GM19468 (cell line): ENCODE measurements around the gene DGAT2.

ENCODE experiments used
- ATAC-seq: cut with Tn5 transposase; IDR thresholded peaks from one replicate; pipeline ENCODE4 v1.9.1; 2021; ENCODE audit warnings: mild to moderate bottlenecking, moderate library complexity, moderate number of reproducible peaks; ENCODE audit not compliant: unreplicated experiment; ENCODE audit errors: extremely low read depth

DGAT2 gene

DNA sequence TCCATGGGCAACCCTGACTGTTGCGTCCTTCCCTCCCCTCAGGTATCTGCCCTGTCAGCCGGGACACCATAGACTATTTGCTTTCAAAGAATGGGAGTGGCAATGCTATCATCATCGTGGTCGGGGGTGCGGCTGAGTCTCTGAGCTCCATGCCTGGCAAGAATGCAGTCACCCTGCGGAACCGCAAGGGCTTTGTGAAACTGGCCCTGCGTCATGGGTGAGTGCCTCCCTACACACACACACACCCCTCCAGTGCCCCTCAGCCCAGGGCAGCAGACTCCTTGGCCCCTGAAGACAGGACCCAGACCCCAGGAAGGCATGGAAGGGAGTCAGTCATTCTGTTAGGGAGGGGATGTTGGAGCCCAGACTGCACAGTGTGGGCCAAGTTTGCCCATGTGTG lies 28.5 kb downstream of the DGAT2 start:
- ATAC-seq, result no peak

GRCh38 chr11:75797792-75798191 lies 29.2 kb downstream of the DGAT2 start:
- no peak for ATAC-seq

DNA sequence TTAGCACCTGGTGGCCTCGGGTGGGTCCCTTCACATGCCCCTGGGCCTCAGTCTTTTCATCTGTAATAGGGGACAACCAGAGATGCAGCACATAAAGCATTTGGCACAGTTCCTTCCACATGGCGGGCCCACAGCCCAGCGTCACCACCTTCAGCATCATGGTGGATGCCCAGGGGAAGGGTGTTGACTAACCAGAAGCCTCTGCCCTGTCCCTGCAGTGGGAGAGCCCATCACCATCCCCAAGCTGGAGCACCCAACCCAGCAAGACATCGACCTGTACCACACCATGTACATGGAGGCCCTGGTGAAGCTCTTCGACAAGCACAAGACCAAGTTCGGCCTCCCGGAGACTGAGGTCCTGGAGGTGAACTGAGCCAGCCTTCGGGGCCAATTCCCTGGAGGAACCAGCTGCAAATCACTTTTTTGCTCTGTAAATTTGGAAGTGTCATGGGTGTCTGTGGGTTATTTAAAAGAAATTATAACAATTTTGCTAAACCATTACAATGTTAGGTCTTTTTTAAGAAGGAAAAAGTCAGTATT lies 31.6 kb downstream of the DGAT2 start:
- ATAC-seq, result no peak

DNA sequence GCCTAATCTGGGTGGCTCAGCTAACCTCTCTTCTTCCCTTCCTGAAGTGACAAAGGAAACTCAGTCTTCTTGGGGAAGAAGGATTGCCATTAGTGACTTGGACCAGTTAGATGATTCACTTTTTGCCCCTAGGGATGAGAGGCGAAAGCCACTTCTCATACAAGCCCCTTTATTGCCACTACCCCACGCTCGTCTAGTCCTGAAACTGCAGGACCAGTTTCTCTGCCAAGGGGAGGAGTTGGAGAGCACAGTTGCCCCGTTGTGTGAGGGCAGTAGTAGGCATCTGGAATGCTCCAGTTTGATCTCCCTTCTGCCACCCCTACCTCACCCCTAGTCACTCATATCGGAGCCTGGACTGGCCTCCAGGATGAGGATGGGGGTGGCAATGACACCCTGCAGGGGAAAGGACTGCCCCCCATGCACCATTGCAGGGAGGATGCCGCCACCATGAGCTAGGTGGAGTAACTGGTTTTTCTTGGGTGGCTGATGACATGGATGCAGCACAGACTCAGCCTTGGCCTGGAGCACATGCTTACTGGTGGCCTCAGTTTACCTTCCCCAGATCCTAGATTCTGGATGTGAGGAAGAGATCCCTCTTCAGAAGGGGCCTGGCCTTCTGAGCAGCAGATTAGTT lies 32.3 kb downstream of the DGAT2 start:
- ATAC-seq, result no peak

DNA sequence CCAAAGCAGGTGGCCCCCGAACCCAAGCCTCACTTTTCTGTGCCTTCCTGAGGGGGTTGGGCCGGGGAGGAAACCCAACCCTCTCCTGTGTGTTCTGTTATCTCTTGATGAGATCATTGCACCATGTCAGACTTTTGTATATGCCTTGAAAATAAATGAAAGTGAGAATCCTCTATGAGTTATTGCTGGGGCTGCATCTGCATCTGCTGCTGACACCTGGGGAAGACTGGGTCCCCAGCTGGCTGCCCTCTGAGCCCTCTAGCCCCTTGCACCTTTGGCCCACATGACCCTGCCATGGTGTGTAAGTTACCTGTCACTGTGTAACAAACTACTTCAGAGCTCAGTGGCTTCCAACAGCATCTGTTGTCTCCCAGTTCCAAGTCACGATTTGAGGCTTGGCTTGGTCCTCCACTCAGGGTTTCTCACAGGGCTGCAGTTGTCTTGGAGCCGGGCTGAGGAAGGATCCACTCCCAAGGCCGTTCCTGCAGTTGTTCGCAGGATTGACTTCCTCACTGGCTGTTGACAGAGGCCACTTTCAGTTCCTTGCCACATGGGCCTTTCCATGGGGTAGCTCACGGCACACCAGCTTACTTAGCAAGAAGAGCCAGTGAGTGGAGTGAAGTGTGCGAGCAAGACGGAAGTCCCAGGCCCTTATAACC lies 32.9 kb downstream of the DGAT2 start:
- no peak for ATAC-seq

DNA sequence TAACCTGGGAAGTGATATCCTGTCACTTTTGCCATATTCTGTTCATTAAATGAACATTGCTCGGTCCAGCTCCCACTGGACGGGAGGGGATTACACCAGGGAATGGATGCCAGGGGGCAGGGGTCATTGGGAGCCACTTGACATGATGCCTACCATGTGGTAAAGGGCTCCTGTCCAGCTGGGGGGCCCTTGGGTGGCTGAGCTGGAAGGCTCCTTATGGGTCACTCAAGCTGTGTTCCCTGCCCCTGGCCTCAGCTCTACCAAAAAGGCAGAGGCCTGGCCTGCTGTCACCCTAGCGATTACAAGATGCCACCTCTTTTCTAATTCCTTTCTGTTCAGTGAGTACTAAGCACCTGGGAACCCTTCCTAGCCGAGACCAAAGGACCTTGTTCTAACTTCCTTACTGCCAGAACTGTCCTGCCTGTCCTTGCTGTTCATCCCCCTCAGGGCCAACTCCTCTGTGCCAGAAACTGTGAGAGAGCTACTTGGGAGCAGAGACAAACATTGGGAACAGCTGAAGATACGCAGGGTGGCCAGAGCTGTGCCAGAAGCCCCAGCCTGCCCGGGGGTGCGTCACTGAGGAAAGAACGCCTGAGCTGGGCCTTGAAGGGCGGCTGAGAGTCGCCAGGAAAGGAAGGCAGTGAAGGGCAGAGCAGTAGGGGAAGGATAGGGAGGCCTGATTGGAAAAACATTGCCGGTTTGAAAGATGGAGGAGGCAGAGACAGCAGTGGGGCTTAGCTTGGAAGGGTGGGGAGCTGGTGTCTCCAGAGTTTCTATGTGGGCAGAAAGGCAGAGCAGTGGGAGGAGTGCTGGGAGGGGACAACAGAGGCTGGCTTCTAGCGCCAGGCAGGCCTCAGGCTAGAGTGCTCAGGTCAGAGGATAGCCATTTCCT lies 33.7 kb downstream of the DGAT2 start:
- ATAC-seq, result no peak

DNA sequence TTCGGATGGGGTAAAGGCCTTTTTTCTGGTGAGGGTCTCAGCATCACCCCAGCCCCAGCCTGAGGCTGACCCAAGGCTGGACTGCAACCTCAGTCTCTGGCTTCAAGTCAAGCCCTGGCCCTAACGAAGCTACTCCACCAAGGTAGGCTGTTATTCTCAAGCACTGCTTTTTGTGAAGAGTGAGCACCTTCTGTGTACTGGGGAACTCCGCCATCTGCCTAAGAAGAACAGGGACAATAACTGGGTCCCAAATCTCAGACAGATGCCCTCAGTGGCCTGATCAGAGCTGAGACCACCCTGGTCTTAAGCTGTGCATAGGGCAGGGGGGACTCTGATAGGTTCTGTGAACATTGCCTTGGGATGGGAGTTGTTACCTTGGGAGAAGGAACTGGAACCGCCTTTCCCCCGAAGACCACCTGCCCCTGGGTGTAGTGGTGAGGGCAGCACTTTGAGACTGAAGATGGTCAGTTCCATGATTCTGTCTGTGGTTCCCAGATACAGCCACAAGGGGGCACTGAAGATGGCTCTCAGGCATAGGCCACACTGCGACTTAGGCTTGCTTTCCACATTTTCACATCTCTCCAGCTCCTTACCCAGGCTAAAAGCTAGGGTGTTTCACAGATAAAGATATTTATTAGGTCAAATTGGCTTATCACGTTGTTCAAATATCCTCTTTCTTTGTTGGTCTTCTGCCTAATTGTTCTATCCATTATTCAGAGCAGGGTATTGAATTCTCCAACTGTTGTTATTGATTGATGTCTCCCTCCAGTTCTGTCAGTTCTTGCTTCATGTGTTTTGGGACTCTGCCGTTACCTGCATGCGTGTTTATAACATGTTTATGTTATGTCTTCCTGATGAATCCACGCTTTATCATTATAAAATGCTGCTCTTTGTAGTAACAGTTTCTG lies 34.6 kb downstream of the DGAT2 start:
- ATAC-seq, result no peak

DNA sequence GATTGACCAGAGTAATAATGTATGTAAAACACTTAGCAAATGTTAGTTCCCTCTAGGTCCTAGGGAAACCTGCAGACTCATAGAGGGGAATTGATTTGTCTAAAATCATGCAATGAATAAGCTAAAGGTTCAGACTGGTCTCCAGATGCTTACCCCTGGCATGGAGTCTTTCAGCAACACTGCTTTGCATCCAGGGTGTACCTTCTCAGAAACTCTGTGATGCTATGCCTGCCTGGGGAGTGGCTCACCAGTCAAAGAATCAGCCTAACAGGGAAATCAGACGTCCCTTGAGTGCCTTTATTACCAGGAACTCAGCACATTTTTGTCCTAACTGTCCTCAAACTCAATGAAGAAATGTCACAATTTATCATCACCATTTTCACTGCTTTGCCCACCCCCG lies 40.5 kb downstream of the DGAT2 start:
- no peak for ATAC-seq

GRCh38 chr11:75809991-75810390 lies 41.4 kb downstream of the DGAT2 start:
- ATAC-seq, result no peak

GRCh38 chr11:75810637-75811390 lies 42.2 kb downstream of the DGAT2 start:
- ATAC-seq, result no peak

DNA sequence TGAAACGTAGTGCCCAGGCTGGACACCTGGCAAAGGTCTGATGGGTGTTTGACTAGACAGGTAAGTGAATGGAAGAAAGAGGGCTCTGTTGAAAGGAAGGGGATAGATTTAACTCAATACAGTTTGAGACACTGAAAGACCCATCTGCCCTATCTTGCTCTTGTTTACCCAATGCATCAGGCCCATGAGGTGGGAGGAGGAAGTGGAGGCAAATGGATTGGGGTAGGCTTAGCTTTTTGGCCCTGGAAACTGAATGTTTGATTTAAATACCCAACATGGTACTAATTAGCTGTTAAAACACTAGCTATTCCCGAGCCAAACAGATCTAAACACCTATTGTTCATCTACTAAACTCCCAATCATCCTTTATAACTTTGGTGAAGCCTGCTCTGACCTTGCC lies 42.9 kb downstream of the DGAT2 start:
- ATAC-seq, result no peak

DNA sequence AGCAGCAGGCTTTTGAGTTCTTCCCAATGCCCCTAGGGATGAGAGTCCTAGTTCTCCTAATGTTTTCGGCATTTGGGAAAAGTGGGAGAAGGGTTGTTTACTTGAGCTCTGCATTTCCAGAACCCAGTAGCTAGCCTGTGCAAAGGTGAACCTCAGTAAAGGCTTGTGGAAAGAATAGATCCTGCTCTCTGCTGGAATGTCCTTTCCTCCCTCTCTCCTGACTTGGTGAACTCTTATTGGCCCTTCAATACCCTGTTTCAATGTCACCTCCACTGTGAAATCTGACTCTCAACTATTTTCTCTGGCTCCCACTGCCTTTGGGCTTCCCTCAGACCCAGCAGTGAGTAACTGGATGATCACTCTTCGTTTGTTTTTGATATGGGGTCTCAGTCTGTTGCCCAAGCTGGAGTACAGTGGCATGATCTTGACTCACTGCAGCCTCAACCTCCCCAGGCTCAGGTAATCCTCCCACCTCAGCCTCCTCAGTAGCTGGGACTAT lies 44.0 kb downstream of the DGAT2 start:
- no peak for ATAC-seq

DNA sequence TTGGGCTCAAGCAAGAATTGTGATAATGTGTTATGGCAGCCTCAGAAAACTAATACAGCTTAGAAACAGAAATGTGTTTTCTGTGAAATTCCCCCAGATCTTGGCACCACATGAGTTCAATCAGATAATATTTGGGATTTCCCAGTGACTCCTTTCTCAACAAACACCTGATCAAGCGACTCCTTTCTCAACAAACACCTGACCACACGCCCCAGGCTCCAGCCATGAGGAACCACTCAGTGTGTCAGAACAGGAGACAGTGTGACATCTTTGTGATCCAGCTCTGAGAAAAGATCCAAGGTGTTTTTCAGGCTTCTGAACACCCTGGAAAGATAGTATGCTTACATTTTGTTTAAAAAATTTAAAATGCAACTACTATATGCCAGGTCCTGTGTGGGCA lies 44.5 kb downstream of the DGAT2 start:
- no peak for ATAC-seq

- ATAC-seq, result no peak
These were observed 45.1 kb downstream of the DGAT2 start for GRCh38 chr11:75813622-75814039.

- ATAC-seq, result peak; percentile 5
These were observed 45.7 kb downstream of the DGAT2 start for GRCh38 chr11:75814363-75814676.

DNA sequence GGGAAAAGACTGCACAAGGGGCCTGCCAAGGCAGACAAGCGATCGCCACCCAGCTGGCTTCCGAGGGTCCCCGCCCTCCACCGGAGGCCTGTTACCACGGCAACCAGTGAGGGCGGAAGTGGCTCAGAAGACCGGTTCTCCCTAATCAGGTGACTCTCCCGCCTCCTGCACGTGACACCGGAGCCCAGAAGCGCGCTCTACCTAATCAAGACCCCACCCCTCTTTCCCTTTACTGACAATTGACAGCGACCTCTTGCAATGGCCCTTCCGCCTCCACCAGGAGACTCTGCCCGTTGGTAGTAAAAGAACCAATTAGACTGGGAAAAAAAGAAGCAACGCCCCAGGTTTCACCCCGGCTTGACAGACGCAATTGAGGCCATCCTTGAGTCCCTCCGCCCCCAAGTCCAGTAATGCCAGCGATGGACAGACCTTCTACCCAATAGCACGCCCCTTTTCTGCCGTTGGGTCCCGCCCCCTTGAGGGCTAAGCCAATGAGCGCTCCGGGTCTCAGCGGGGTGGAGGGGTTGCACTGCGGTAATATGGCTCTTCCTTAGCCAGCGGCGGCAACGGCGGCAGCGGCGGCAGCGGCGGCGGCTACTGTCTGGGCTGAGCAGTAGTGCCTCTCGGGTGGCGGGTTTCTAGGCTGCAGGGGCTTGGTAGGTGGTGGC lies 46.2 kb downstream of the DGAT2 start, which contains the start of gene UVRAG:
Gene UVRAG, plus strand, starts transcription at position 534 of the 668 bp plus-strand sequence. CDS start 198 bp downstream, outside the sequence.
- ATAC-seq, result peak; percentile 53

DNA sequence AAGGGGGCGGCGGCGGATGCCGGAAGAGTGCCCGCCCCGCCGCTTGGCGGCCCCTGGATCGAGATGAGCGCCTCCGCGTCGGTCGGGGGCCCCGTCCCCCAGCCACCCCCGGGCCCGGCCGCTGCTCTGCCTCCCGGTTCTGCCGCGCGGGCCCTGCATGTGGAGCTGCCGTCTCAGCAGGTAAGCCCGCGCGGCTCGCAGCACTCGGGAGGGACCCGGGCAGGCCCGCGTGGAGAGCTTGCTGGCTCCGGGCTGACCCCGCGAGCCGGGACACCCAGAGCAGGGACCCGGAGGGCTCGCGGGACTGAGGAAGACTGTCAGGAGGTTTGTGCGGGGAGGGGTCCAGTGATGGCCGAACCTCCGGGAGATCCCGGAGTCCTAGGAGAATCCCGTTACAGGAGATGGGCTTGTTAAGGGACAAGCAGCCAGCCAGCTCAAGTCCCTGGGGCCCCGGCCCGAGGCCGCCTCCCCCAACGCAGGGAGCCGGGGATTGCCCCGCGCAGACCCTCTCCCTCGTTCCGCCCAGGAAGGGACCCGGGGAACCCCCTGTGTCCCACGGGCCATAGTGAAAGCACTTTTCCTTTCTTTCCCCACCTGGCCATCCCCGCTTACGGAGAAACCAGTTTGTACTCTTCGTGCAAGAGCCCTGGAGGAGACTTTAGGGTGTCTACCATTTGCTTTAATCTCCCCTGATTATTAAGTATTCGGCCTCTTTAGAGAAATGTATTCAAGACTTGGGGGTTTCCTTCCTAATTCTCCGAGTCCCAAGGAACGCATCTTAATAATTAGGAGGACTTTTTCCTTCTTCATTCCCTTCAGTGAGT lies 47.0 kb downstream of the DGAT2 start:
- no peak for ATAC-seq
